HG02973 (cell line): Measurements from ENCODE around the gene GRM2.
"Not testable (repeated sequence)": the region's sequence is repeated elsewhere in the genome, so short reads cannot be mapped to it uniquely, and the experiment has no call there.

ENCODE experiments used
- ATAC-seq: cut with Tn5 transposase; IDR thresholded peaks from one replicate; pipeline ENCODE4 v1.9.1; 2021; ENCODE audit warnings: moderate library complexity; ENCODE audit not compliant: unreplicated experiment

Gene GRM2

GRCh38 chr3:51721062-51721745, 14.3 kb downstream of the GRM2 start:
- ATAC-seq = no peak

- no peak for ATAC-seq
Measured at GRCh38 chr3:51722362-51722761, 15.5 kb downstream of the GRM2 start.

GRCh38 chr3:51727500-51727899, 20.6 kb downstream of the GRM2 start:
- no peak for ATAC-seq

GRCh38 chr3:51729042-51729633, 22.3 kb downstream of the GRM2 start:
- no peak for ATAC-seq

- ATAC-seq = no peak
Measured at GRCh38 chr3:51733859-51734571, 27.1 kb downstream of the GRM2 start.

GRCh38 chr3:51734572-51734907, 27.7 kb downstream of the GRM2 start:
- no peak for ATAC-seq

GRCh38 chr3:51735039-51735438, 28.2 kb downstream of the GRM2 start:
- ATAC-seq = no peak

GRCh38 chr3:51735950-51736349, 29.1 kb downstream of the GRM2 start:
- no peak for ATAC-seq

- no peak for ATAC-seq
Measured at GRCh38 chr3:51739110-51739509, 32.2 kb downstream of the GRM2 start.

GRCh38 chr3:51742320-51742719, 35.5 kb downstream of the GRM2 start:
- not testable (repeated sequence) for ATAC-seq

- ATAC-seq = not testable (repeated sequence)
Measured at GRCh38 chr3:51742978-51743377, 36.1 kb downstream of the GRM2 start.

GRCh38 chr3:51747840-51748239, 41.0 kb downstream of the GRM2 start:
- no peak for ATAC-seq

- ATAC-seq = no peak
Measured at GRCh38 chr3:51748327-51748726, 41.5 kb downstream of the GRM2 start.

GRCh38 chr3:51750878-51751277, 44.0 kb downstream of the GRM2 start:
- no peak for ATAC-seq

- ATAC-seq = no peak
Measured at GRCh38 chr3:51751287-51751686, 44.4 kb downstream of the GRM2 start.

- not testable (repeated sequence) for ATAC-seq
Measured at GRCh38 chr3:51753763-51754750, 47.2 kb downstream of the GRM2 start.

- ATAC-seq = no peak
Measured at GRCh38 chr3:51759203-51759602, 52.3 kb downstream of the GRM2 start.
